Endothelial cell of umbilical vein (primary cell): ENCODE results near the gene DTD1. TPM values are rescaled to one million over a fixed set of nuclear protein-coding genes. Genes with fewer than 3 reads are reported as not detected.

Experiments used
- BruUV-seq: library from RNA; stranded (reverse); fragments of 400-500 nt; replicated peaks from 2 replicates; lab custom pipeline; 2021; lab: Mats Ljungman, UMichigan
- CTCF ChIA-PET: fragments of 300-600, 350-600 bp; sonication (Branson Sonifier 250); formaldehyde crosslinking; loops from one replicate; lab custom pipeline; 2021; ENCODE audit warnings: antibody characterized with exemption, inconsistent platforms; lab: Charles Lee
- POLR2A ChIA-PET: fragments of 300-600, 350-600 bp; sonication (Branson Sonifier 250); formaldehyde crosslinking; loops from one replicate; lab custom pipeline; 2021; ENCODE audit warnings: antibody characterized with exemption, inconsistent platforms; lab: Charles Lee
- DNase-seq: peaks from one replicate; pipeline ENCODE4 v3.0.0-alpha.2; 2011; ENCODE audit warnings: low read depth, low spot score
- FAIRE-seq: peaks from 2 replicates; lab custom pipeline; 2011; peaks lifted over from hg19 to GRCh38; lab: Jason Lieb, UNC
- H2AFZ ChIP-seq: 2 replicates; pipeline ENCODE4 v1.6.0; 2012; ENCODE audit warnings: low read depth, low read length, control low read depth, inconsistent platforms
- H3K27ac ChIP-seq: 2 replicates; pipeline ENCODE4 v1.5.1; 2011; ENCODE audit warnings: low read depth, mild to moderate bottlenecking, control low read depth, low read length, moderate library complexity; ENCODE audit not compliant: insufficient read depth
- H3K27me3 ChIP-seq, 2 experiments: 2 replicates each; pipeline versions ENCODE4 v1.6.0 to v1.6.1; 2011; ENCODE audit warnings: low read length in 2 of 2, mixed read lengths in 1 of 2; ENCODE audit not compliant: control insufficient read depth in 2 of 2, insufficient read depth in 2 of 2
- H3K36me3 ChIP-seq, 2 experiments: 2 replicates in 1 of 2; 3 replicates in 1 of 2; pipeline ENCODE4 v1.5.1; 2011; ENCODE audit warnings: low read length in 2 of 2, mild to moderate bottlenecking in 1 of 2, moderate library complexity in 1 of 2; ENCODE audit not compliant: control insufficient read depth in 2 of 2, insufficient read depth in 2 of 2; ENCODE audit errors: extremely low read depth in 1 of 2
- H3K4me1 ChIP-seq: 3 replicates; pipeline ENCODE4 v1.5.1; 2011; ENCODE audit warnings: mild to moderate bottlenecking, low read length; ENCODE audit not compliant: control insufficient read depth, insufficient read depth; ENCODE audit errors: extremely low read depth
- H3K4me2 ChIP-seq: 2 replicates; pipeline ENCODE4 v1.6.1; 2011; ENCODE audit warnings: low read length, control low read depth, mixed read lengths; ENCODE audit not compliant: insufficient read depth
- H3K4me3 ChIP-seq, 3 experiments: fragments of 200-600 bp in 1 of 3; sonication (generic), shearing (Covaris generic) in 1 of 3; replicated peaks in 1 of 3; 2 replicates each; pipeline ENCODE4 v1.5.1; 2011 to 2016; ENCODE audit warnings: control low read depth in 3 of 3, low read length in 3 of 3, mild to moderate bottlenecking in 2 of 3, inconsistent platforms in 1 of 3, low read depth in 1 of 3, moderate library complexity in 1 of 3; ENCODE audit not compliant: insufficient read depth in 1 of 3
- H3K79me2 ChIP-seq: 2 replicates; pipeline ENCODE4 v1.6.0; 2012; ENCODE audit warnings: low read length, inconsistent platforms; ENCODE audit not compliant: control insufficient read depth, insufficient read depth
- H3K9ac ChIP-seq: replicated peaks from 2 replicates; pipeline ENCODE3; 2011; ENCODE audit warnings: low read length, control low read depth; ENCODE audit not compliant: insufficient read depth; ENCODE audit errors: extremely low read depth
- H3K9me1 ChIP-seq: replicated peaks from 3 replicates; pipeline ENCODE4 v1.6.0; 2011; ENCODE audit warnings: mild to moderate bottlenecking, low read length; ENCODE audit not compliant: control insufficient read depth, insufficient read depth; ENCODE audit errors: extremely low read depth
- H3K9me3 ChIP-seq: replicated peaks from 2 replicates; pipeline ENCODE4 v1.5.1; 2012; ENCODE audit warnings: low read length, inconsistent platforms; ENCODE audit not compliant: control insufficient read depth, insufficient read depth
- H4K20me1 ChIP-seq: replicated peaks from 2 replicates; pipeline ENCODE3; 2011; ENCODE audit warnings: mild to moderate bottlenecking, low read length; ENCODE audit not compliant: control insufficient read depth, insufficient read depth; ENCODE audit errors: extremely low read depth
- CTCF ChIP-seq, 2 donors: IDR thresholded peaks; 1 replicate in 1 of 2; 2 replicates in 1 of 2; pipeline ENCODE4 v1.5.1; 2011; ENCODE audit warnings: low read length in 2 of 2, mild to moderate bottlenecking in 2 of 2, moderate library complexity in 2 of 2, control low read depth in 1 of 2, inconsistent platforms in 1 of 2, low read depth in 1 of 2; ENCODE audit not compliant: insufficient read depth in 1 of 2; ENCODE audit errors: extremely low read depth in 1 of 2
- EZH2 ChIP-seq: IDR thresholded peaks from 2 replicates; pipeline ENCODE4 v1.6.1; 2012; ENCODE audit warnings: borderline replicate concordance, low read depth, mild to moderate bottlenecking, moderate library complexity, low read length, inconsistent platforms; ENCODE audit not compliant: severe bottlenecking
- FOS ChIP-seq: IDR thresholded peaks from 2 replicates; pipeline ENCODE4 v1.6.1; 2011; ENCODE audit warnings: mild to moderate bottlenecking, low read length, moderate library complexity, borderline replicate concordance; ENCODE audit not compliant: insufficient read depth
- GATA2 ChIP-seq: IDR thresholded peaks from 2 replicates; pipeline ENCODE4 v1.7.0; 2011; ENCODE audit warnings: low read depth, mild to moderate bottlenecking, moderate library complexity, mixed read lengths, low read length; ENCODE audit not compliant: insufficient read length, insufficient read depth
- JUN ChIP-seq: IDR thresholded peaks from 2 replicates; pipeline ENCODE4 v1.6.1; 2011; ENCODE audit warnings: borderline replicate concordance, low read depth; ENCODE audit not compliant: insufficient read length, insufficient read depth
- MAX ChIP-seq: IDR thresholded peaks from 2 replicates; pipeline ENCODE4 v1.6.1; 2011; ENCODE audit not compliant: insufficient read depth, insufficient read length
- MYC ChIP-seq: IDR thresholded peaks from one replicate; pipeline ENCODE4 v1.6.1; 2011; ENCODE audit warnings: mild to moderate bottlenecking, low read depth, low read length
- POLR2A ChIP-seq: IDR thresholded peaks from 2 replicates; pipeline ENCODE4 v1.6.1; 2012; ENCODE audit warnings: low read depth, mild to moderate bottlenecking, control low read depth, low read length
- POLR2AphosphoS5 ChIP-seq: IDR thresholded peaks from 2 replicates; pipeline ENCODE4 v1.6.1; 2012; ENCODE audit warnings: low read depth, mild to moderate bottlenecking, control low read depth, low read length, moderate library complexity; ENCODE audit not compliant: insufficient read depth
- dilution Hi-C: fragments of 300-500 bp; cut with MboI; formaldehyde crosslinking; loops from one replicate; pipeline ENCODE4 v1.15.0; 2019; ENCODE audit warnings: low sequenced_read_pairs; ENCODE audit not compliant: extremely low pct_ligation_motif_present
- intact Hi-C: fragments of 100-400 bp; cut with micrococcal nuclease; formaldehyde crosslinking; loops from one replicate; pipeline ENCODE4 v1.10.0; 2022
- polyA plus RNA-seq, 4 experiments: library from polyadenylated mRNA; depleted of rRNA in 3 of 4; stranded (reverse) in 3 of 4; unstranded in 1 of 4; fragments of >200 nt; gene quantifications; 2 replicates each; pipeline versions ENCODE4 v1.2.1 to v1.2.3, GENCODE V29; 2011 to 2012; ENCODE audit warnings: missing spikeins in 1 of 4
- total RNA-seq: library from RNA; stranded (reverse); gene quantifications from 2 replicates; pipeline ENCODE4 v1.2.3, GENCODE V29; 2021

DTD1 gene
- total and polyA plus RNA-seq, 2 donors (not counting 3 experiments of a cell fraction or from before 2014, with no cell fraction given), result 48.2 to 50.8 TPM

DNA sequence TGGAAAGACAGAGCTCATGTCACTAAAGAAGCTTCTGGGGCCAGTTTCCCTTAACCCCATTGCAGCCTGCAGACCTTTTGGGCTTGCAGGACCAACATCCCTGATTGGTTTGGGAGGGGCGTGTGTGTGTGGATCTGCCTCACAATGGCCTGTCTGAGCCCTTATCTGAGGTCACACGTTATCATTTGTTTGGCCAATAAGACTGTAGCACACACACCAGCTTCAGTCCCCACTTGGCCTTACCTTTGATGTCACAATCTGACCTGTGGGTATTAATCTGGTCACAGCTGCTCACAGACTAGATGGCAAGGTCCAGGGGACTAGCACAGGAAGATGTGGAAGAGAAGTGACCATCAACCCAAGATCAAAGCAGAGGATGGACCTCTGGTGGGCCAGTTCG, 225.6 kb downstream of the DTD1 start, which contains the start of gene SCP2D1:
TSS of gene SCP2D1 (plus strand) at position 301 of the 400 bp plus-strand sequence. CDS start at position 334, 33 bp downstream.
- POLR2A ChIA-PET, result no interaction called here
- TF ChIP-seq POLR2AphosphoS5, result no peak
- no peak for TF ChIP-seq FOS
- no peak for TF ChIP-seq CTCF (IDR thresholded peaks at IDR 0.05; ENCODE audit: extremely low read depth in 1 of 2, insufficient read depth in 1 of 2, low read depth in 1 of 2, low read length in 2 of 2)
- TF ChIP-seq GATA2, result no peak
- TF ChIP-seq JUN, result no peak
- no peak for TF ChIP-seq MAX
- no peak for TF ChIP-seq POLR2A
- TF ChIP-seq EZH2, result no peak
- TF ChIP-seq MYC, result no peak
- no peak for FAIRE-seq
- Histone ChIP-seq H3K36me3 (no peaks in the 10 kb centered on the region), H2AFZ (no peak within 1 kb of the TSS), H3K4me3 (no peak within 1 kb of the TSS), H3K4me2 (no peak within 1 kb of the TSS), H3K27me3 (no peaks in the 10 kb centered on the region), H3K9me1 (no peaks in the 10 kb centered on the region), H3K4me1 (no peaks in the 10 kb centered on the region), H4K20me1 (no peaks in the 10 kb centered on the region), H3K79me2 (no peaks in the 10 kb centered on the region), H3K9me3 (no peaks in the 10 kb centered on the region), H3K27ac (no peak within 1 kb of the TSS), H3K9ac (no peak within 1 kb of the TSS)
- no peak for DNase-seq
- BruUV-seq, result no TSS peak
- dilution Hi-C loops (no loop called here), intact Hi-C loops (no loop called here)
- CTCF ChIA-PET, result no interaction called here
